Pancreas (tissue), 10 donors: Measurements from ENCODE around the gene HDAC4. TPM values are rescaled to one million over a fixed set of nuclear protein-coding genes. Genes with fewer than 3 reads are reported as not detected.
A peak's percentile ranks its signal among the peaks of the same experiment; 100 is the strongest.

Experiments used
- ATAC-seq, 4 donors: fragments of 200-7000 bp; cut with Tn5 transposase; one replicate each; pipeline versions ENCODE4 v1.8.0 to v1.9.1; 2020; ENCODE audit warnings: mild to moderate bottlenecking in 4 of 4, moderate library complexity in 4 of 4
- DNase-seq, 6 donors: peaks; one replicate each; pipeline ENCODE4 v3.0.0-alpha.2; 2020
- FAIRE-seq: peaks from 2 replicates; lab custom pipeline; 2012; peaks lifted over from hg19 to GRCh38; lab: Jason Lieb, UNC
- H3K27ac ChIP-seq, 4 donors: fragments of 200-600 bp; sonication (generic); 1 replicate in 3 of 4; 2 replicates in 1 of 4; pipeline versions ENCODE4 v1.5.0 to v1.8.0; 2020
- H3K27me3 ChIP-seq, 4 donors: fragments of 200-600 bp; one replicate each; pipeline ENCODE4 v1.8.0; 2021
- H3K36me3 ChIP-seq, 3 donors: fragments of 200-600 bp; sonication (generic) in 1 of 3; one replicate each; pipeline versions ENCODE4 v1.5.0 to v1.8.0; 2020 to 2021
- H3K4me1 ChIP-seq, 3 donors: fragments of 200-600 bp; one replicate each; pipeline ENCODE4 v1.8.0; 2021
- H3K4me3 ChIP-seq, 4 donors: fragments of 200-600 bp; sonication (generic) in 2 of 4; one replicate each; pipeline versions ENCODE4 v1.5.0 to v1.8.0; 2020 to 2021
- H3K9me3 ChIP-seq, 4 donors: fragments of 200-600 bp; one replicate each; pipeline ENCODE4 v1.8.0; 2021
- WGBS, 2 donors: extraction: QIAGEN DNeasy Blood & Tissue Kit; methylation state at CpG; one replicate each; pipeline ENCODE4 v1.1.7; 2013; 5-methylcytosine and 5-hydroxymethylcytosine counted together
- intact Hi-C, 3 donors: fragments of 100-400 bp; cut with DNase I; formaldehyde crosslinking; loops; one replicate each; pipeline versions ENCODE4 v1.11.1 to v1.14.2; 2022
- polyA plus RNA-seq, 2 donors: library from polyadenylated mRNA; stranded (reverse); fragments of 200-250 nt; gene quantifications; one replicate each; pipeline ENCODE4 v1.2.3, GENCODE V29; 2013
- total RNA-seq, 6 donors: library from RNA; stranded (reverse); fragmentation: NEBNext Ultra II Directional in 4 of 6; extraction: Animal tissue kit (Norgen Biotek cat#: 25700) in 4 of 6; gene quantifications; one replicate each; pipeline versions ENCODE4 v1.2.1 to v1.2.4, GENCODE V29; 2021 to 2023
- TF ChIP-seq, protein P1 (sequence below), 4 donors: fragments of 200-600 bp; sonication (generic) in 3 of 4; IDR thresholded peaks; one replicate each; pipeline versions ENCODE4 v1.5.0 to v1.8.0; 2021; ENCODE audit warnings: antibody characterized with exemption in 4 of 4
- donor health status: healthy with polysubstance abuse.
- donor health status: DM: no; HTN: no; CAD: no; lungs with moderate emphysema.
- donor health status: DM: no; HTN: no; CAD: no.
- donor health status: control.
- donor health status: control.
- donor health status: Bipolar disorder and iron deficiency.
- donor health status: DM: yes; HTN: yes; CAD: no.
- donor health status: DM: no; HTN: no; CAD: no.
- donor health status: DM: no; HTN: no; CAD: no.
- donor health status: DM: yes; HTN: yes; CAD: no.

HDAC4 gene
- total and polyA plus RNA-seq, 8 donors: 8.2 to 31.8 (median 16.6) TPM

GRCh38 chr2:239236043-239236807 lies 164.6 kb downstream of the HDAC4 start:
- Histone ChIP-seq H3K27ac (no peak overlapping the region), H3K36me3 (no peaks in the 10 kb centered on the region), H3K9me3 (no peaks in the 10 kb centered on the region), H3K4me3 (no peak overlapping the region), H3K27me3 (no peaks in the 10 kb centered on the region), H3K4me1 (no peaks in the 10 kb centered on the region)
- FAIRE-seq (no peak), ATAC-seq (no peak), DNase-seq (peak in 1 of 6 donors; percentile 37)
- WGBS, 2 donors: 95 to 96% methylated on average over 20 of the region's 20 CpGs
- TF ChIP-seq, protein P1, sequence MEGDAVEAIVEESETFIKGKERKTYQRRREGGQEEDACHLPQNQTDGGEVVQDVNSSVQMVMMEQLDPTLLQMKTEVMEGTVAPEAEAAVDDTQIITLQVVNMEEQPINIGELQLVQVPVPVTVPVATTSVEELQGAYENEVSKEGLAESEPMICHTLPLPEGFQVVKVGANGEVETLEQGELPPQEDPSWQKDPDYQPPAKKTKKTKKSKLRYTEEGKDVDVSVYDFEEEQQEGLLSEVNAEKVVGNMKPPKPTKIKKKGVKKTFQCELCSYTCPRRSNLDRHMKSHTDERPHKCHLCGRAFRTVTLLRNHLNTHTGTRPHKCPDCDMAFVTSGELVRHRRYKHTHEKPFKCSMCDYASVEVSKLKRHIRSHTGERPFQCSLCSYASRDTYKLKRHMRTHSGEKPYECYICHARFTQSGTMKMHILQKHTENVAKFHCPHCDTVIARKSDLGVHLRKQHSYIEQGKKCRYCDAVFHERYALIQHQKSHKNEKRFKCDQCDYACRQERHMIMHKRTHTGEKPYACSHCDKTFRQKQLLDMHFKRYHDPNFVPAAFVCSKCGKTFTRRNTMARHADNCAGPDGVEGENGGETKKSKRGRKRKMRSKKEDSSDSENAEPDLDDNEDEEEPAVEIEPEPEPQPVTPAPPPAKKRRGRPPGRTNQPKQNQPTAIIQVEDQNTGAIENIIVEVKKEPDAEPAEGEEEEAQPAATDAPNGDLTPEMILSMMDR (IDR thresholded peaks at IDR 0.05): no peak
- intact Hi-C loops: no loop called here

DNA sequence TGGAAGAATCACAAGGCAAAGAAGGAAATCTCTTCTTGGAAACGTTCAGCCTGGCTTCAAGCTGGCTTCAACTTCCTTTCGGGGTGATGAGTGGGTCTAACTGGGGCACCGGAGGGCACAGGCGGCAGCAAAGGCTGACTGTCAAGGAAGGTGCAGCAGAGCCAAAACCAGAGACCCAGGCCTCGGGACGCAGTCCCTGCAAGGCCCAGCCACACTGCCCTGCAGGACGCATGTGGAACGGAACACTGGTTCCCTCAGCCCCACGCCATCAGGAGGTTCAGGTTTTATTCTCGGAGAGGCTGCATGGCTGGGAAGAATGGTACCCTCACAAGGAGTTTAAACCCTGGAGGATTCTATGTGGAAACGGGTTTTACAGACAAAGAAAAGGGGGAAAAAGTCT lies 165.5 kb downstream of the HDAC4 start:
- no peak overlapping the region for H3K4me3 ChIP-seq
- no peaks in the 10 kb centered on the region for H3K4me1 ChIP-seq
- ATAC-seq (no peak), FAIRE-seq (no peak), DNase-seq (peak in 1 of 6 donors; percentile 23)
- intact Hi-C loops: no loop called here
- H3K9me3 ChIP-seq: no peaks in the 10 kb centered on the region
- no peaks in the 10 kb centered on the region for H3K36me3 ChIP-seq
- TF ChIP-seq, protein P1 (IDR thresholded peaks at IDR 0.05): no peak
- 93 to 95% methylated on average over 11 of the region's 11 CpGs for WGBS, 2 donors
- no peak overlapping the region for H3K27ac ChIP-seq
- H3K27me3 ChIP-seq: no peaks in the 10 kb centered on the region

DNA sequence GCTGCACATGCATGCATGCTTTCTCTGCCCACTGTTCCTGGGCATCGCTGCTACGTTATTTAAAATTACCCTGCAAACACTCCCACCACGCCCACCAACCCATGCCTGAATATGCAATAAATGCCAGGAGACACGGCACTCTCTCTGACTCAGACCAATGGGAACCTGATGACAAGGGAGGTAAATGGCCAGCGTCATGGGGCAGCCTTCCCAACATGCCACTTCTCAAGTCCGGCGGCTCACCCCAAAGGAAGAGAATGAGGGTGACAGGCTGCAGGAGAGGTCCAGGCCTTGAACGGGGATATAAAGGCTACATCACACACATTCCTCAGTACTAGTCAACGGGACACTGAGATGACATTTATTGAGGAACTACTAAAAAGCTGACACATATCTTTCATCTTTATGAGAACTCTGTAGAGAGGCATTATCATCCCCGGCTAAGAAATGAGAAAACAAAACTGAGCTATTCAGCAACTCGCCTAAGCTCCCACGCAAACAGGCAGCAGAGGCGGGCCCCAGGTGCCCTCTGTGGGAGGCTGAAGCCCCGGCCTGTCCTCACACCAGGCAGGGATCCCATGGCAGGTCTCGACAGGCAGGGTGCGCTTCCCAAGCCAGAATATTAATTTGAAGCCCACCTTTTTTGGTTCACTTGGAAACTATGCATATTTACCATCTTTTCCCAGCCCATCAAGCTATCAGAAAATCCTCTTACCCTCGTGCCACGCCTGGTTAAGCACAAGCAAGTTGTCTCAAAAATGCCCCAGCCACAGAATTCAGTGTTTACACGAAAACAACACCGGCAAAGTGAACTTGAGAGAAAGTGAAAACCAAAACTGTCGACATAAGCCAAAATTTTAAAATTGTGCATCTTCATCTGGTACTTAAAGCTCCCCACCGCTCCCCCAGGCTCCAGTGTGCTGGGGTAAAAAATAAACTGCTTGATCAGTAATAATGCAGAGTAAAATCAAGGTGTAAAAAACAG lies 166.3 kb downstream of the HDAC4 start:
- Histone ChIP-seq H3K36me3 (no peaks in the 10 kb centered on the region), H3K4me3 (no peak overlapping the region), H3K9me3 (no peaks in the 10 kb centered on the region), H3K27me3 (no peaks in the 10 kb centered on the region), H3K27ac (no peak overlapping the region), H3K4me1 (no peaks in the 10 kb centered on the region)
- DNase-seq (peak in 1 of 6 donors; percentile 22), FAIRE-seq (no peak), ATAC-seq (peak in 2 of 4 donors; percentile 8 to 38)
- TF ChIP-seq, protein P1 (IDR thresholded peaks at IDR 0.05): no peak
- intact Hi-C loops: no loop called here
- WGBS, 2 donors: 91 to 94% methylated on average over 22 of the region's 22 CpGs

DNA sequence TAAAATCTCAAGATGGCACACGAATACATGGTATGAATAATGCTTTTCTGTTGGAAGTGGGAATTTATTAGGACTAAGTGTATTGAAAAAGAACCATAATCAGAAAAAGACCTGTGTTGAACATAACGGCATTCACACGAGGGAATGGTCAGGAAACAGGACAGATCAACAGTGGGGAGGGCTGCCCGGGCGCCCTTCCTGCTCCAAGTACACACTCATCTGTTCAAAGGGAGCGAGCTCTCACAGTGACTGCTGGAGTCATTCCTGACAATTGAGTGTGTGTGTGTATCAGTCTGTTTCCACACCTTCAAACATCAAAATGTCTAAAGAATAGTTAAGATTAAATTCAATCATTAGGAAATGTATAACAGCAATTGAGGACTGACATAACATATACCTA lies 167.2 kb downstream of the HDAC4 start:
- no peak overlapping the region for H3K4me3 ChIP-seq
- DNase-seq: no peak
- no peak for ATAC-seq
- intact Hi-C loops: no loop called here
- no peaks in the 10 kb centered on the region for H3K4me1 ChIP-seq
- no peak for FAIRE-seq
- no peaks in the 10 kb centered on the region for H3K36me3 ChIP-seq
- no peaks in the 10 kb centered on the region for H3K27me3 ChIP-seq
- WGBS, 2 donors: 88 to 94% methylated on average over 6 of the region's 6 CpGs
- no peak overlapping the region for H3K27ac ChIP-seq
- TF ChIP-seq, protein P1 (IDR thresholded peaks at IDR 0.05): no peak
- H3K9me3 ChIP-seq: no peaks in the 10 kb centered on the region
